ENCODE measurements around the gene LTBR. TPM values are rescaled to one million over a fixed set of nuclear protein-coding genes. Genes with fewer than 3 reads are reported as not detected.

Gene LTBR
- total RNA-seq, 1 experiment from 2014 or later, result 4.8 TPM

DNA sequence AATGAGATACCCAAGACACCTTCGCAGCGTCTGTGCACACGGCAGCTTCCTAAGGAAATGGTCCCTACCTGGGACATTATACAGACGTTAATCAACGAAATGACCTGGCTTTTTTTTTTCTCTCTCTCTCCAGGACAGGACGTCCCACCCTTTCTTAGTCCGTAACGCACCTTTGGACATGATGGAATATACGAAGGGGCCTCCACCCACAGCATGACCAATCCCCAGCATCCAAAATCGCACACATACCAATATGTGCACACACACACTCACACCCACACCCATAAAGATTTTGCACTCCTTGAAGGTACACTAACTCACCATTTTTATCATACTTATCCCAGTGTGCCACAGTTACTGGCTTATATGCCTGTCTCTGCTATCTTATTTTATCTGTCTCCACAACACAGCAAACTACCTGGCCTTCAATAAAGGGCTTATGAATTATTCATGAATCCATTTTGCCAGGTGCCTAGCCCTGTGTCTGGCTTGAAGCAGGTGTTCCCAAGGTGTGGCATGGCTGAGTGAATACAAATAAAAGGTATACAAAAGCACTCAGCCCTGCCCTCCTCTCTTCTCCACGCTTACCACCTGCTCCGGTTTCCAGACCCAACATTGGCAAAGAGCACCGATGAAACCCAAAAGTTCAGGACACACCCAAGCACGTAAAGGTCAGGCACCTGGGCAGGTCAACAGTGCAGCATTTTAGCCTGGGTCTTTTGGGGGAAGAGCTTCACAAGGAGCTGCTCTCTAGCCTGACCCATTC, 10.8 kb upstream of the LTBR start:
- Histone ChIP-seq H3K56ac (ENCODE audit: insufficient read length, low read depth, low read length) (no peak overlapping the region), H3K14ac (ENCODE audit: insufficient read depth, low read length) (no peak overlapping the region), H3K4me2 (ENCODE audit: insufficient read depth, insufficient read length, low read length) (peak overlapping the region; percentile 82), H2BK20ac (ENCODE audit: low read depth, low read length, poor library complexity, severe bottlenecking) (no peak overlapping the region), H2AFZ (ENCODE audit: low read length) (no peak overlapping the region), H3K27ac (ENCODE audit: insufficient read length, low read depth, low read length) (peak overlapping the region; percentile 63), H3T11ph (ENCODE audit: low read length) (no peak overlapping the region), H2BK5ac (ENCODE audit: insufficient read length, low read length) (no peak overlapping the region), H3K9me3 (ENCODE audit: control insufficient read depth, low read depth, low read length) (no peaks in the 10 kb centered on the region), H2BK12ac (ENCODE audit: insufficient read length, low read depth, low read length) (no peak overlapping the region), H4K8ac (replicated peaks; ENCODE audit: insufficient read length, low read depth, low read length) (no peak overlapping the region), H3K79me2 (ENCODE audit: insufficient read depth, low read length) (peaks cover 28% of the 10 kb centered on the region), H3K18ac (ENCODE audit: insufficient read length, low read depth, low read length) (no peak overlapping the region), H3K27me3 (ENCODE audit: insufficient read depth, low read length) (no peaks in the 10 kb centered on the region), H3K4me1 (ENCODE audit: insufficient read depth, low read length) (peaks cover 22% of the 10 kb centered on the region), H3K4ac (ENCODE audit: low read depth, low read length) (no peak overlapping the region), H3K9ac (ENCODE audit: extremely low read depth, insufficient read length, low read length) (peak overlapping the region; percentile 93), H2BK120ac (ENCODE audit: low read depth, low read length, poor library complexity, severe bottlenecking) (no peak overlapping the region), H3K23me2 (ENCODE audit: insufficient read length, low read depth, low read length, poor library complexity, severe bottlenecking) (peaks cover 51% of the 10 kb centered on the region), H4K91ac (ENCODE audit: insufficient read length, low read depth, low read length) (no peak overlapping the region), H4K20me1 (ENCODE audit: control insufficient read depth, insufficient read depth, insufficient read length) (no peaks in the 10 kb centered on the region), H4K5ac (ENCODE audit: insufficient read length, low read depth, low read length) (no peak overlapping the region), H3K23ac (ENCODE audit: insufficient read length, low read depth, low read length) (no peak overlapping the region), H2BK15ac (ENCODE audit: low read depth, low read length) (no peak overlapping the region), H3K79me1 (ENCODE audit: insufficient read depth, low read depth, low read length, poor library complexity, severe bottlenecking) (peaks cover 9% of the 10 kb centered on the region), H2AK5ac (ENCODE audit: insufficient read length, low read length) (no peak overlapping the region)
- peaks cover 3 to 27% (median 16%) of the 10 kb centered on the region in 3 experiments for H3K36me3 Mint-ChIP-seq (ENCODE audit: insufficient read depth in 1 of 3, low read depth in 3 of 3)
- no peak for DNase-seq
- H3K27ac Mint-ChIP-seq, result peak overlapping the region; percentile 87 to 94 (median 94); a peak in 6 of 7 replicates
- peaks cover 79 to 88% of the 10 kb centered on the region in 2 experiments for H3K4me1 Mint-ChIP-seq
- peak overlapping the region; percentile 79 to 89 for H3K4me3 Mint-ChIP-seq
- H3K27me3 Mint-ChIP-seq (ENCODE audit: low read depth), result no peaks in the 10 kb centered on the region
- no CpG with 5 or more reads among the region's 14 CpGs for WGBS (ENCODE audit: extremely low coverage, insufficient read length, low lambda C conversion rate)
- no peaks in the 10 kb centered on the region for H3K9me3 Mint-ChIP-seq
- TF ChIP-seq, protein P1, sequence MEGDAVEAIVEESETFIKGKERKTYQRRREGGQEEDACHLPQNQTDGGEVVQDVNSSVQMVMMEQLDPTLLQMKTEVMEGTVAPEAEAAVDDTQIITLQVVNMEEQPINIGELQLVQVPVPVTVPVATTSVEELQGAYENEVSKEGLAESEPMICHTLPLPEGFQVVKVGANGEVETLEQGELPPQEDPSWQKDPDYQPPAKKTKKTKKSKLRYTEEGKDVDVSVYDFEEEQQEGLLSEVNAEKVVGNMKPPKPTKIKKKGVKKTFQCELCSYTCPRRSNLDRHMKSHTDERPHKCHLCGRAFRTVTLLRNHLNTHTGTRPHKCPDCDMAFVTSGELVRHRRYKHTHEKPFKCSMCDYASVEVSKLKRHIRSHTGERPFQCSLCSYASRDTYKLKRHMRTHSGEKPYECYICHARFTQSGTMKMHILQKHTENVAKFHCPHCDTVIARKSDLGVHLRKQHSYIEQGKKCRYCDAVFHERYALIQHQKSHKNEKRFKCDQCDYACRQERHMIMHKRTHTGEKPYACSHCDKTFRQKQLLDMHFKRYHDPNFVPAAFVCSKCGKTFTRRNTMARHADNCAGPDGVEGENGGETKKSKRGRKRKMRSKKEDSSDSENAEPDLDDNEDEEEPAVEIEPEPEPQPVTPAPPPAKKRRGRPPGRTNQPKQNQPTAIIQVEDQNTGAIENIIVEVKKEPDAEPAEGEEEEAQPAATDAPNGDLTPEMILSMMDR (conservative IDR thresholded peaks at IDR 0.05), result no peak

Data from H9 (cell line).